Liver (tissue), 9 donors: ENCODE measurements around the gene MID1. TPM values are rescaled to one million over a fixed set of nuclear protein-coding genes. Genes with fewer than 3 reads are reported as not detected.

Experiments used
- DNase-seq: peaks from one replicate; pipeline ENCODE4 v3.0.0-alpha.2; 2017; ENCODE audit warnings: low spot score
- H3K27ac ChIP-seq, 2 donors: one replicate each; pipeline ENCODE4 v1.7.0; 2013; ENCODE audit warnings: inconsistent platforms in 2 of 2, low read length in 2 of 2, control low read depth in 1 of 2, low read depth in 1 of 2, mild to moderate bottlenecking in 1 of 2
- H3K27me3 ChIP-seq, 4 donors: one replicate each; pipeline versions ENCODE4 v1.6.1 to v1.7.0; 2013; ENCODE audit warnings: low read length in 3 of 4, inconsistent platforms in 1 of 4, mild to moderate bottlenecking in 1 of 4, moderate library complexity in 1 of 4; ENCODE audit not compliant: control insufficient read depth in 4 of 4, insufficient read depth in 4 of 4
- H3K36me3 ChIP-seq, 4 donors: one replicate each; pipeline versions ENCODE4 v1.6.1 to v1.7.0; 2013; ENCODE audit warnings: low read length in 3 of 4, mild to moderate bottlenecking in 3 of 4, low read depth in 1 of 4, moderate library complexity in 1 of 4; ENCODE audit not compliant: control insufficient read depth in 4 of 4, insufficient read depth in 3 of 4
- H3K4me1 ChIP-seq, 4 donors: one replicate each; pipeline versions ENCODE4 v1.6.1 to v1.7.0; 2013; ENCODE audit warnings: low read length in 3 of 4, mild to moderate bottlenecking in 3 of 4, moderate library complexity in 1 of 4; ENCODE audit not compliant: control insufficient read depth in 4 of 4, insufficient read depth in 4 of 4
- H3K4me3 ChIP-seq, 3 donors: one replicate each; pipeline versions ENCODE4 v1.6.1 to v1.7.0; 2013; ENCODE audit warnings: low read length in 3 of 3, control low read depth in 1 of 3, low read depth in 1 of 3, mild to moderate bottlenecking in 1 of 3
- H3K9ac ChIP-seq, 2 donors: one replicate each; pipeline ENCODE4 v1.7.0; 2013; ENCODE audit warnings: low read length in 2 of 2, mild to moderate bottlenecking in 2 of 2, moderate library complexity in 2 of 2, control low read depth in 1 of 2, low read depth in 1 of 2
- H3K9me3 ChIP-seq, 4 donors: one replicate each; pipeline versions ENCODE4 v1.6.1 to v1.7.0; 2013; ENCODE audit warnings: low read length in 3 of 4; ENCODE audit not compliant: control insufficient read depth in 4 of 4
- CTCF ChIP-seq: fragments of 150-350 bp; IDR thresholded peaks from 2 replicates; pipeline ENCODE4 v1.5.1; 2017; ENCODE audit warnings: improper control_type of control experiment, low read depth, low read length; ENCODE audit not compliant: missing input control
- EGR1 ChIP-seq, 2 donors: IDR thresholded peaks; 2 replicates each; pipeline ENCODE4 v1.6.1; 2016 to 2018; ENCODE audit warnings: antibody characterized with exemption in 2 of 2, low read depth in 2 of 2
- FOXA1 ChIP-seq: IDR thresholded peaks from 2 replicates; pipeline ENCODE4 v1.6.1; 2016; ENCODE audit warnings: antibody characterized with exemption
- FOXA2 ChIP-seq: IDR thresholded peaks from 2 replicates; pipeline ENCODE4 v1.6.1; 2016; ENCODE audit warnings: antibody characterized with exemption
- GABPA ChIP-seq, 2 donors: IDR thresholded peaks in 1 of 2; conservative IDR thresholded peaks in 1 of 2; 2 replicates each; pipeline ENCODE4 v1.6.1; 2016; ENCODE audit warnings: antibody characterized with exemption in 2 of 2, mild to moderate bottlenecking in 1 of 2, moderate library complexity in 1 of 2
- HNF4A ChIP-seq, 2 donors: conservative IDR thresholded peaks; 2 replicates each; pipeline ENCODE4 v1.6.1; 2016; ENCODE audit warnings: antibody characterized with exemption in 2 of 2, mild to moderate bottlenecking in 2 of 2
- HNF4G ChIP-seq: IDR thresholded peaks from 2 replicates; pipeline ENCODE4 v1.6.1; 2016; ENCODE audit warnings: antibody characterized with exemption
- JUND ChIP-seq, 2 donors: IDR thresholded peaks; 2 replicates each; pipeline ENCODE4 v1.6.1; 2016; ENCODE audit warnings: antibody characterized with exemption in 2 of 2
- NR2F2 ChIP-seq: IDR thresholded peaks from 2 replicates; pipeline ENCODE4 v1.6.1; 2016; ENCODE audit warnings: antibody characterized with exemption
- RAD21 ChIP-seq, 2 donors: IDR thresholded peaks; 2 replicates each; pipeline ENCODE4 v1.6.1; 2016; ENCODE audit warnings: antibody characterized with exemption in 2 of 2, mild to moderate bottlenecking in 2 of 2
- RXRA ChIP-seq, 2 donors: IDR thresholded peaks; 2 replicates each; pipeline ENCODE4 v1.6.1; 2017 to 2018; ENCODE audit warnings: antibody characterized with exemption in 2 of 2, mild to moderate bottlenecking in 1 of 2
- SP1 ChIP-seq: IDR thresholded peaks from 2 replicates; pipeline ENCODE4 v1.6.1; 2018; ENCODE audit warnings: antibody characterized with exemption, mild to moderate bottlenecking
- TAF1 ChIP-seq: conservative IDR thresholded peaks from 2 replicates; pipeline ENCODE4 v1.6.1; 2016; ENCODE audit warnings: antibody characterized with exemption, mild to moderate bottlenecking
- YY1 ChIP-seq: IDR thresholded peaks from 2 replicates; pipeline ENCODE4 v1.6.1; 2016; ENCODE audit warnings: antibody characterized with exemption, mild to moderate bottlenecking
- ZBTB33 ChIP-seq: IDR thresholded peaks from 2 replicates; pipeline ENCODE4 v1.6.1; 2016; ENCODE audit warnings: antibody characterized with exemption
- WGBS: extraction: QIAGEN DNeasy Blood & Tissue Kit; methylation state at CpG from one replicate; pipeline ENCODE4 v1.1.7; 2013; 5-methylcytosine and 5-hydroxymethylcytosine counted together
- polyA plus RNA-seq, 2 donors: library from polyadenylated mRNA; stranded (reverse) in 1 of 2; unstranded in 1 of 2; fragments of 200-250 nt in 1 of 2; fragments of >200 nt in 1 of 2; fragmentation: Nextera tagmentation in 1 of 2; extraction: Ambion mirVana in 1 of 2; gene quantifications; one replicate each; pipeline versions ENCODE4 v1.2.1 to v1.2.3, GENCODE V29; 2013 to 2015
- total RNA-seq, 2 donors: library from RNA; depleted of rRNA; stranded (reverse); fragments of >200 nt; gene quantifications; one replicate each; pipeline ENCODE4 v1.2.3, GENCODE V29; 2014
- TF ChIP-seq, protein P1 (sequence below): IDR thresholded peaks from 2 replicates; pipeline ENCODE4 v1.6.1; 2016; ENCODE audit warnings: antibody characterized with exemption
- TF ChIP-seq, protein P2 (sequence below): IDR thresholded peaks from 2 replicates; pipeline ENCODE4 v1.6.1; 2016; ENCODE audit warnings: antibody characterized with exemption, mild to moderate bottlenecking
- TF ChIP-seq, protein P3 (sequence below): IDR thresholded peaks from 2 replicates; pipeline ENCODE4 v1.6.1; 2016; ENCODE audit warnings: antibody characterized with exemption
- donor health status: healthy.
- donor health status: healthy.
- donor health status: healthy.
- donor health status: healthy.
- donor health status: healthy.

Gene MID1
- total and polyA plus RNA-seq, 4 donors, result 1.8 to 7.9 (median 4.2) TPM

DNA sequence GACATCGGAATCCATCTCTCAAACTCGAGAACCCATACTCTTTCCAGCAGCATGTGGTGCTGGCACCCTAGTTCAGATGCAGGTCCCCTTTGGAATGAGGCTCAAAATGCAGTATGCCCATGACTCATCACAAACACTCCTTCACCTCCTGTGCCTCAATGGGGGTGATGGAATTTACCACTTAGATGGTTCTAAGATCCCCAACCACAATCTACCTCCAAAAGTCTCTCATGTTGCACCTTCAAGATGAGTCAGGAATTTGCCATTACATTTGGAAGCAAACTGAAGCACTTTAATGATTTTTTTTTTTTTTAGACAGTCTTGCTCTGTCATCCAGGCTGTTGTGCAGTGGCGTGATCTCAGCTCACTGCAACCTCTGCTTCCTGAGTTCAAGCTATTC is 8.5 kb upstream of the MID1 start:
- no peak for DNase-seq
- no peak overlapping the region for H3K27ac ChIP-seq
- no peaks in the 10 kb centered on the region for H3K4me1 ChIP-seq
- 94% methylated on average over 3 of the region's 3 CpGs for WGBS
- TF ChIP-seq HNF4G, result no peak
- no peak for TF ChIP-seq EGR1 (IDR thresholded peaks at IDR 0.05; ENCODE audit: low read depth in 2 of 2)
- no peak for TF ChIP-seq HNF4A (conservative IDR thresholded peaks at IDR 0.05)
- TF ChIP-seq NR2F2, result no peak
- TF ChIP-seq, protein P1, sequence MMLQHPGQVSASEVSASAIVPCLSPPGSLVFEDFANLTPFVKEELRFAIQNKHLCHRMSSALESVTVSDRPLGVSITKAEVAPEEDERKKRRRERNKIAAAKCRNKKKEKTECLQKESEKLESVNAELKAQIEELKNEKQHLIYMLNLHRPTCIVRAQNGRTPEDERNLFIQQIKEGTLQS, result no peak
- no peak for TF ChIP-seq YY1
- TF ChIP-seq GABPA (IDR thresholded peaks at IDR 0.05 in 1 of 2, conservative IDR thresholded peaks at IDR 0.05 in 1 of 2), result no peak
- TF ChIP-seq CTCF, result no peak
- no peak for TF ChIP-seq FOXA1
- TF ChIP-seq, protein P2, sequence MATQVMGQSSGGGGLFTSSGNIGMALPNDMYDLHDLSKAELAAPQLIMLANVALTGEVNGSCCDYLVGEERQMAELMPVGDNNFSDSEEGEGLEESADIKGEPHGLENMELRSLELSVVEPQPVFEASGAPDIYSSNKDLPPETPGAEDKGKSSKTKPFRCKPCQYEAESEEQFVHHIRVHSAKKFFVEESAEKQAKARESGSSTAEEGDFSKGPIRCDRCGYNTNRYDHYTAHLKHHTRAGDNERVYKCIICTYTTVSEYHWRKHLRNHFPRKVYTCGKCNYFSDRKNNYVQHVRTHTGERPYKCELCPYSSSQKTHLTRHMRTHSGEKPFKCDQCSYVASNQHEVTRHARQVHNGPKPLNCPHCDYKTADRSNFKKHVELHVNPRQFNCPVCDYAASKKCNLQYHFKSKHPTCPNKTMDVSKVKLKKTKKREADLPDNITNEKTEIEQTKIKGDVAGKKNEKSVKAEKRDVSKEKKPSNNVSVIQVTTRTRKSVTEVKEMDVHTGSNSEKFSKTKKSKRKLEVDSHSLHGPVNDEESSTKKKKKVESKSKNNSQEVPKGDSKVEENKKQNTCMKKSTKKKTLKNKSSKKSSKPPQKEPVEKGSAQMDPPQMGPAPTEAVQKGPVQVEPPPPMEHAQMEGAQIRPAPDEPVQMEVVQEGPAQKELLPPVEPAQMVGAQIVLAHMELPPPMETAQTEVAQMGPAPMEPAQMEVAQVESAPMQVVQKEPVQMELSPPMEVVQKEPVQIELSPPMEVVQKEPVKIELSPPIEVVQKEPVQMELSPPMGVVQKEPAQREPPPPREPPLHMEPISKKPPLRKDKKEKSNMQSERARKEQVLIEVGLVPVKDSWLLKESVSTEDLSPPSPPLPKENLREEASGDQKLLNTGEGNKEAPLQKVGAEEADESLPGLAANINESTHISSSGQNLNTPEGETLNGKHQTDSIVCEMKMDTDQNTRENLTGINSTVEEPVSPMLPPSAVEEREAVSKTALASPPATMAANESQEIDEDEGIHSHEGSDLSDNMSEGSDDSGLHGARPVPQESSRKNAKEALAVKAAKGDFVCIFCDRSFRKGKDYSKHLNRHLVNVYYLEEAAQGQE, result no peak
- no peak overlapping the region for H3K4me3 ChIP-seq
- no peaks in the 10 kb centered on the region for H3K9me3 ChIP-seq
- H3K36me3 ChIP-seq, result no peaks in the 10 kb centered on the region
- peaks cover 0 to 3% (median 0%) of the 10 kb centered on the region in 4 donors for H3K27me3 ChIP-seq
- H3K9ac ChIP-seq, result no peak overlapping the region

DNA sequence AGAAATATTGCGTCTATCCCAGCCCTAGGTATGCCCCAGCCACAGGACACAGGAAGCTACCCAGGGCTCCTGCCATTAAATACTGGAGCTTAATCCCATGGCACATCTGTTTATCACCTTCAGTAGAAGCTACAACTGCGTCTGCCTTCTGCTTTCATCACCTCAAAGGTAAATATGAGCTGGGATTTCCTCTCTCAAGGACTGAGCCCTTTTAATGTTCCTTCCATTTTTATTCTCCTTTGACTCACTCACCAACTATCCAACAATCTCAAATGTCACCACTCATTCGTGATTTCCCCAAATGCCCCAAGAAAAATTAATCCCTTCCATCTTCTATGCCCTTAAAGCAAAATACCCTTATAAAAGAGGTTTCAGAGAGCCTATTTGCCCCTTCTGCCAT is 1.8 kb upstream of the MID1 start:
- Histone ChIP-seq H3K36me3 (no peaks in the 10 kb centered on the region), H3K4me3 (no peak overlapping the region), H3K27me3 (peaks cover 0 to 3% (median 0%) of the 10 kb centered on the region in 4 donors), H3K9ac (no peak overlapping the region), H3K27ac (no peak overlapping the region), H3K4me1 (peaks cover 0 to 11% (median 2%) of the 10 kb centered on the region in 4 donors), H3K9me3 (no peaks in the 10 kb centered on the region)
- WGBS, result 91% methylated on average over 3 of the region's 3 CpGs
- DNase-seq, result no peak
- TF ChIP-seq GABPA (IDR thresholded peaks at IDR 0.05 in 1 of 2, conservative IDR thresholded peaks at IDR 0.05 in 1 of 2), result no peak
- TF ChIP-seq, protein P2, result no peak
- no peak for TF ChIP-seq SP1
- no peak for TF ChIP-seq CTCF
- no peak for TF ChIP-seq JUND (IDR thresholded peaks at IDR 0.05)
- TF ChIP-seq RXRA (IDR thresholded peaks at IDR 0.05), result no peak
- no peak for TF ChIP-seq TAF1
- TF ChIP-seq NR2F2, result no peak
- TF ChIP-seq HNF4G, result no peak
- no peak for TF ChIP-seq FOXA1
- TF ChIP-seq, protein P3, sequence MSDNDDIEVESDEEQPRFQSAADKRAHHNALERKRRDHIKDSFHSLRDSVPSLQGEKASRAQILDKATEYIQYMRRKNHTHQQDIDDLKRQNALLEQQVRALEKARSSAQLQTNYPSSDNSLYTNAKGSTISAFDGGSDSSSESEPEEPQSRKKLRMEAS, result no peak
- TF ChIP-seq ZBTB33, result no peak
- no peak for TF ChIP-seq HNF4A (conservative IDR thresholded peaks at IDR 0.05)
- no peak for TF ChIP-seq YY1
- TF ChIP-seq FOXA2, result no peak
- no peak for TF ChIP-seq RAD21 (IDR thresholded peaks at IDR 0.05)
- TF ChIP-seq, protein P1, result no peak
